Adrenal gland (tissue), 12 donors: ENCODE results near the gene FRMD5. TPM values are rescaled to one million over a fixed set of nuclear protein-coding genes. Genes with fewer than 3 reads are reported as not detected.
A peak's percentile ranks its signal among the peaks of the same experiment; 100 is the strongest.

Experiments used
- DNase-seq, 7 donors: peaks; one replicate each; pipeline ENCODE4 v3.0.0-alpha.2; 2019 to 2020
- H3K27ac ChIP-seq, 5 donors: fragments of 200-600 bp; sonication (generic) in 4 of 5; 1 replicate in 3 of 5; 2 replicates in 2 of 5; pipeline versions ENCODE4 v1.5.1 to v1.8.0; 2016 to 2020; ENCODE audit warnings: mild to moderate bottlenecking in 1 of 5
- H3K27me3 ChIP-seq: fragments of 200-600 bp; 2 replicates; pipeline ENCODE4 v1.8.0; 2021
- H3K36me3 ChIP-seq, 2 donors: fragments of 200-600 bp; replicated peaks in 1 of 2; 1 replicate in 1 of 2; 2 replicates in 1 of 2; pipeline versions ENCODE4 v1.5.1 to v1.8.0; 2018 to 2022
- H3K4me1 ChIP-seq, 2 donors: fragments of 200-600 bp; replicated peaks in 1 of 2; 1 replicate in 1 of 2; 2 replicates in 1 of 2; pipeline versions ENCODE4 v1.5.1 to v1.8.0; 2018 to 2021
- H3K4me3 ChIP-seq, 4 donors: fragments of 200-600 bp; sonication (generic) in 3 of 4; one replicate each; pipeline ENCODE4 v1.5.1; 2016 to 2018
- H3K9me3 ChIP-seq, 3 donors: fragments of 200-600 bp; sonication (generic) in 1 of 3; replicated peaks in 1 of 3; 1 replicate in 2 of 3; 2 replicates in 1 of 3; pipeline versions ENCODE4 v1.5.1 to v1.8.0; 2016 to 2021
- CTCF ChIP-seq, 6 experiments: fragments of 450-650 bp in 4 of 6; fragments of 200-600 bp in 2 of 6; sonication (generic) in 1 of 6; IDR thresholded peaks; 1 replicate in 5 of 6; 2 replicates in 1 of 6; pipeline versions ENCODE4 v1.5.1 to v1.8.0; 2016 to 2021; ENCODE audit warnings: antibody characterized with exemption in 6 of 6, mild to moderate bottlenecking in 2 of 6, moderate library complexity in 1 of 6
- POLR2A ChIP-seq, 2 donors: fragments of 450-650 bp; IDR thresholded peaks; one replicate each; pipeline ENCODE4 v1.6.1; 2017; ENCODE audit warnings: antibody characterized with exemption in 2 of 2, mild to moderate bottlenecking in 2 of 2, moderate library complexity in 1 of 2
- WGBS, 4 donors: extraction: QIAGEN DNeasy Blood & Tissue Kit in 2 of 4; methylation state at CpG; one replicate each; pipeline versions ENCODE4 v1.1.5 to v1.1.7; 2013 to 2017; 5-methylcytosine and 5-hydroxymethylcytosine counted together
- intact Hi-C, 2 donors: fragments of 100-400 bp; cut with DNase I; formaldehyde crosslinking; loops; one replicate each; pipeline versions ENCODE4 v1.14.1 to v1.15.0; 2022 to 2023
- polyA plus RNA-seq, 3 donors: library from polyadenylated mRNA; stranded (reverse); fragments of 200-250 nt in 2 of 3; fragments of 350-450 nt in 1 of 3; fragmentation: Illumina TruSeq in 1 of 3; extraction: RNeasy Lipid Tissue Mini Kit (QIAGEN cat#74804) in 1 of 3; gene quantifications; one replicate each; pipeline ENCODE4 v1.2.3, GENCODE V29; 2013 to 2014
- total RNA-seq, 9 donors: library from RNA; depleted of rRNA in 4 of 9; stranded (reverse); fragments of >200 nt in 4 of 9; fragments of 120-200 nt in 1 of 9; fragmentation: NEBNext Ultra II Directional in 1 of 9; extraction: Animal tissue kit (Norgen Biotek cat#: 25700) in 1 of 9; gene quantifications; one replicate each; pipeline versions ENCODE4 v1.1.0 to v1.2.4, GENCODE V29; 2013 to 2023
- donor health status: healthy with polysubstance abuse.
- donor health status: Bipolar disorder and iron deficiency.
- donor health status: DM: yes; HTN: yes; CAD: no.
- donor health status: DM: no; HTN: no; CAD: no.
- donor health status: DM: no; HTN: no; CAD: no.
- donor health status: DM: yes; HTN: yes; CAD: no.

FRMD5 gene
- total and polyA plus RNA-seq, 12 donors: 2.9 to 53.8 (median 12.1) TPM

GRCh38 chr15:44194323-44195150, 534 bp downstream of the FRMD5 start:
- Histone ChIP-seq H3K9me3 (no peaks in the 10 kb centered on the region), H3K27ac (peak overlapping the region; percentile 65 to 90 (median 76)), H3K27me3 (no peaks in the 10 kb centered on the region), H3K4me1 (peaks cover 3 to 12% of the 10 kb centered on the region in 2 donors), H3K4me3 (peak overlapping the region in 3 of 4 donors; percentile 42 to 68 (median 66)), H3K36me3 (no peaks in the 10 kb centered on the region)
- 2 to 4% (median 3%) methylated on average over 14 to 74 of the region's 74 CpGs for WGBS, 4 donors
- DNase-seq: peak; percentile 50 to 69 (median 68)
- TF ChIP-seq CTCF (IDR thresholded peaks at IDR 0.05): peak in 2 of 6 experiments; percentile 11 to 14
- peak in 1 of 2 donors; percentile 75 for TF ChIP-seq POLR2A (IDR thresholded peaks at IDR 0.05)
- intact Hi-C loops: no loop called here

- Histone ChIP-seq H3K36me3 (no peaks in the 10 kb centered on the region), H3K9me3 (no peaks in the 10 kb centered on the region), H3K4me1 (peaks cover 3 to 12% of the 10 kb centered on the region in 2 donors), H3K27ac (peak overlapping the region in 4 of 5 donors; percentile 65 to 90 (median 76)), H3K27me3 (no peaks in the 10 kb centered on the region), H3K4me3 (peak overlapping the region in 3 of 4 donors; percentile 29 to 66 (median 42))
- TF ChIP-seq POLR2A (IDR thresholded peaks at IDR 0.05) (no peak), CTCF (IDR thresholded peaks at IDR 0.05) (no peak)
- peak in 6 of 7 donors; percentile 31 to 56 (median 32) for DNase-seq
- intact Hi-C loops: no loop called here
- WGBS, 4 donors: 4 to 7% (median 6%) methylated on average over 16 to 20 of the region's 20 CpGs
These were observed 1.3 kb downstream of the FRMD5 start for GRCh38 chr15:44193651-44194322.

- no peak for TF ChIP-seq POLR2A (IDR thresholded peaks at IDR 0.05)
- 88 to 98% (median 92%) methylated on average over 4 of the region's 4 CpGs for WGBS, 4 donors
- no peak overlapping the region for H3K4me3 ChIP-seq
- H3K4me1 ChIP-seq: peaks cover 0 to 8% of the 10 kb centered on the region in 2 donors
- H3K9me3 ChIP-seq: no peaks in the 10 kb centered on the region
- intact Hi-C loops: no loop called here
- no peak overlapping the region for H3K27ac ChIP-seq
- no peaks in the 10 kb centered on the region for H3K27me3 ChIP-seq
- DNase-seq: no peak
- H3K36me3 ChIP-seq: no peaks in the 10 kb centered on the region
These were observed 6.3 kb downstream of the FRMD5 start for GRCh38 chr15:44188795-44189194.

GRCh38 chr15:44186705-44187104, 8.4 kb downstream of the FRMD5 start:
- 87 to 94% (median 91%) methylated on average over 6 of the region's 6 CpGs for WGBS, 4 donors
- no peaks in the 10 kb centered on the region for H3K4me1 ChIP-seq

More at GRCh38 chr15:44186705-44187104, 8.4 kb downstream of the FRMD5 start:
- no peak for TF ChIP-seq CTCF (IDR thresholded peaks at IDR 0.05)
- TF ChIP-seq POLR2A (IDR thresholded peaks at IDR 0.05): no peak
- Histone ChIP-seq H3K36me3 (no peaks in the 10 kb centered on the region), H3K27me3 (no peaks in the 10 kb centered on the region), H3K27ac (no peak overlapping the region), H3K9me3 (no peaks in the 10 kb centered on the region), H3K4me3 (no peak overlapping the region)
- DNase-seq: no peak
- intact Hi-C loops: no loop called here
